Measurements from ENCODE around the gene DRP2.
"Not testable (repeated sequence)": the region's sequence is repeated elsewhere in the genome, so short reads cannot be mapped to it uniquely, and the experiment has no call there.

The DRP2 gene

DNA sequence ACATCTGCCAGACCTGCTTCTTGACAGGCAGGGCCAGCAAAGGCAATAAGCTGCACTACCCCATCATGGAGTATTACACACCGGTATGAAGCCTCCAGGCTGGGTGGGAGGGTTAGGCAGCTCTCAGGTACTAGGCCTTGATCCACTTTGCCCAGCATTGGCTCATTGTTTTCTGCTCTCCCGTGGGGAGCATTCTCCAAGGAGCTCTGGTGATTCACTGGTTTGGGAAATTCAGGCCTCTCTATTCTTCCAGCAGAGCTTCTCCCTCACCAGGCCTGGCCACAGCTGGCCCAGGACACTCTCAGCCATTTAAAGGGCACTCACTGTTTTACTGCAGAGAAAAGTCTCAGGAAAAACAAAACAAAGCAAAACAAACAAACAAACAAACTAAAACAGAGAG, 33.0 kb downstream of the DRP2 start:
- no peak for DNase-seq

DNA sequence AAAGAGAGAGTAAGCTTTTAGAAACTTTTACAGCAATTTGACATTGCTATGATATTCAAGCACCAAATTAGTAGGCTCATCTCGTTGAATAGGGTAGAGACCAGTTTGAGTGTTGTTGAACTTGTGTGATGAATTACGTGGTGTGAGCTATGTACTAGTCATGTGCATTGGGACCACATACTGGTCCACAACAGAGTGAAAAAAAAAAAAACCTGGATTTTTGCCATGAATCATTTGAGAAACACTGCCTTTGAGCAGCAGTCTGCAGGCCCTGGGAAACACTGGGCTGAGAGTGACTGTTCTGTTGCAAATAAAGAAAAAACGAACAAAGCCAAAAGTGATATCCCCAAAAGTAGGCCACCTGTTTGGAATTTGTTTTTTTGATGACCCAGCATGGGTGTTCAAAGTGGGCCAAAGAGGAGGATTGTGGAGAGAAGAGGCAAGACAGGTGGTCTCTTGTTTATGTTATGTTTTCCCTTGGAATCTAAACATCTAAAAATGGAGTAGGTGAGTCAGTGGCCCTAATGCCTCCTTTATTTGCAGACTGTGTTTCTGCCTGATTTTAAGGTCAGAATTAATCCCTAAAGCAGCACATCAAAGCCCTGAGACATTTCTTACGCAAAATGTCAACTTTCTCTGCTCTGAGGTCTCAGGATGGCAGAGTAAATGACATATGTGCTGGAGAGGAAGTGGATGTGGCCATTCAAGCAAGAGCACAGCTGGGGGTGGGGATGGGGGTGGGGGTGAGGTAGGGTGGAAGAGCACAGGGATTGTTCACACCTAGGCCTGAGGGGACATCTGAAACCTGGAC, 38.1 kb downstream of the DRP2 start:
- no peak for DNase-seq

DNA sequence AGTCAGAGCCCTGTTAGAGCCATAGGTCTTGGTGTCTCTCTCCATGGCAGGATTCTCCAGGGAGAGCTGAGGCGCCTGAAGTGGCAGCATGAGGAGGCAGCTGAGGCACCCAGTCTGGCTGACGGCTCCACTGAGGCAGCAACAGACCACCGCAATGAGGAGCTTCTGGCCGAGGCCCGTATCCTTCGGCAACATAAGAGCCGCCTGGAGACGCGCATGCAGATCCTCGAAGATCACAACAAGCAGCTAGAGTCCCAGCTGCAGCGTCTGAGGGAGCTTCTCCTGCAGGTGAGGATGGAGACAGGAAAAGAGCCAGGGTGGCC, 38.6 kb downstream of the DRP2 start:
- DNase-seq: no peak

DNA sequence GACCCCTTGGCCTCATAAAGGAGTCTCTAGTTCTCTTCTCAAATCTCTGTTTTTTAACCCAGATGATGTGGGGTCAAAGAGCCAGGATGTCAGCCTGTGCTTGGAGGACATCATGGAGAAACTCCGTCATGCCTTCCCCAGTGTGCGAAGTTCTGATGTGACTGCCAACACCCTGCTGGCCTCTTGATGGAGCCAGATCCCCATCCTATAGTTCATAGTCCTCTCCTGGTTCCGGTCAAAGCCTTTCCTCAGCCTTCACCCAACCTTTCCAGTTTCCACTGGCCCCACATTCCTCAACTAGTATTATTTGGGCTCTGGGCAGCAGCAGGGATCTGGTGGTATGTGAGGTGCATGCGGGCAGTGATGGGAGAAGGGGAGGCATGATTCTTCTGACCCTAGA, 40.8 kb downstream of the DRP2 start:
- DNase-seq: no peak

DNA sequence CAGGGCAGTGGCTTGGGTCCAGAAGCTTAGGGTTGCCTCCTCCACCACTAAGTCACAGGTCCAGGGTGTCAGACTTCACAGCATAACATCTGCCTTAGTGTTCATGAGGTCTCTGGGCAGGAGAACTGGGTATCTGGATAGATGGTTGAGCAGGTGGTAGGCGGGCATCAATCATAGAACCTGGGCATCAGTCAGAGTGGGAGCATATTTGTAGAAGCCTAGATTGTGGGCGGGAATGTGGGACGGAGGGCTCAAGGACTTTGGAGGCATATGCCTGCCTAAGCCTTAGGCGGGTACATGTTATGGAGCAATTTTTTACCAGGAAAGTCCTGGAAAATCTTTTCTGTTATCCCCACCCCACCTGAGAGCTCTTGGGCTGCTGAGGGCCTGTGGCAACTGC, 43.0 kb downstream of the DRP2 start:
- no peak for DNase-seq

DNA sequence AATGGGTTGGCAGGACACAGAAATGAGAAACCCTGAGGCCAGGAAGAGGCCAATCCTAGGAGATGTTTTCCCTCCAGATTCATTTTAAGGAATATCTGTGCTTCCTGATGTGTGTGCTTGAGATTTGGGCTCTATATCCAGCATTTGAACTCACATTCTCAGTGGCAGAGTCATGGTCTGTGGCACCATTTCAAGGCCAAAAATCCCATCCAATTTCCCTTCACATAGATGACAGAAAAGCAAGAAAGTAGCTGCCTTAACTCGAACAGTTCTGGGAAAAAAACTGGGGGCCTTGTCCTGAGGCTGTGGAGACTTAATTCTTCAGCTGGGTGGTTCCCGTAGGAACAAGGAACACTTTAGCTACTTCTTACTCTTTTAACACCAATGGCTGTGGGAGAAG, 44.2 kb downstream of the DRP2 start:
- no peak for DNase-seq

DNA sequence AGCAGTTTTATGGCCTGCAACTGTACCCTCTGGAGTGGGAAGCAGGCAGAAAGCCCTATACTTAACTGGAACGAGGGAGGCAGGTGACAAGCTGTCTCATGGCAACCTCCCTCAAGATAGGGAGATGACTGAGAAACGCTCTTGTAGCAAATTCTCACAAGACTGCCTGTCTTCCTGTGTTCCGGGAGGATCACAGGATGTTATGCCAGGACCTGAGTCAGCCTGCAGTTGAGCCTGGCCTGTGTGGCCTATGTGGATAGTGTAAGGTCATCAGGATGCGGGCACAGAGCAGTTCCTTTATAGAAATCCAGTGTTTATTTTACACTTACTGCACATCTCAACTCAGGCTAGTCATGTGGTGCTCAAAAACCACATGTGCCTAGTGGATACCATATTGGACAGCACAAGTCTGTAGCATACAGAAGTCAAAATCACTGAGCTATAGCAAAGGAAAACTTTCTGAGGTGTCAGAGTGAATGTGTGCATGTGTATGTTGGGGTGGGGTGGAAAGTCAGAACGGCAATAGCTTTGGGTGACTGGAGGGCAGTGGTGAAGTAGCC, 46.4 kb downstream of the DRP2 start:
- DNase-seq: no peak

DNA sequence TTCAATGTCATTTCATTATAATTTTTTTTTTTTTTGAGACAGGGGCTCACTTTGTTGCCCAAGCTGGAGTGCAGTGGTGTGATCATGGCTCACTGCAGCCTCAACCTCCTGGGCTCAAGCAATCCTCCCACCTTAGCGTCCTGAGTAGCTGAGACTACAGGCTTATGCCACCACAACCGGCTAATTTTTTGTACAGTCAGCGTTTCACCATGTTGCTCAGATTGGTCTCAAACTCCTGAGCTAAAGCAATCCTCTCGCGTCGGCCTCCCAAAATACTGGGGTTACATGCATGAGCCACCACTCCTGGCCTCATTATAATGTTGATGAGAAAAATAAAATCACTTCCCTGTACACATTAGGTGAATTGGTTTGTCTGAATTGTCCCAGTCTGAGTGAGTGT, 54.6 kb downstream of the DRP2 start:
- no peak for DNase-seq

DNA sequence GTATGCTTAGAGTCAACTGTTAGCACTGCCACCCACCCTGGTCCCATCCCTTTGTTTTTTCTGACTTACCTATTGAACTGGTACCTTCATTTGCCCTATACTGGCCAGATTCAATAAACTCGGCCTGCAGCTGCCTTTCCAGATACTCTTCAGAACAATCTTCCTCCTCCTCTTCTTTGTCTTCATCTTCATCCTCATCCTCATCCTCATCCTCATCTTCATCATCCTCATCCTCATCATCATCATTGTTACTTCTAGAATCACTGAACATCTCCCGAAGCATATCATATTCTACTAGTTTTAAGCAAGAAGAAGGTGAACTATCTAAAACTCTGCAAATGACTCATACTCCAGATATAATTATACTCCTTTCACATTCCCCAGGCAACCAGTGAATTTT, 56.7 kb downstream of the DRP2 start:
- DNase-seq: no peak

DNA sequence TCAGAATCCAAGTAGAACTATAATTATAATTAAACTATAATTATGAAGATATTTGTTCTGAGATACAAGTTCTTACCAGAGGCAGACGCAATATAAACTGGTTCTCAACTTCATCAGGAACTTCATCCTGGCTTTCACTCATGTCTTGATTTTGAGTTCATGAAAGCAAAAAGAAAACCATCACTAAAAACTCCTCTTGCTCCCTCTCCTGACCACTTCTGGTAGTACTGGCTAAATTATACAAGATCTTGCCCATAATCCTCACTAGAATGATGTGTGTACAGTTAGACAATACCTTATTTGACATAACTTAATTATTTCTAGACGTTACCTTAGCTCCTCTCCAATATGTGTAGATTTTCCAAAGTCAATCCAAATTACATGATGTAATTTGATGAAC, 67.8 kb downstream of the DRP2 start:
- no peak for DNase-seq

DNA sequence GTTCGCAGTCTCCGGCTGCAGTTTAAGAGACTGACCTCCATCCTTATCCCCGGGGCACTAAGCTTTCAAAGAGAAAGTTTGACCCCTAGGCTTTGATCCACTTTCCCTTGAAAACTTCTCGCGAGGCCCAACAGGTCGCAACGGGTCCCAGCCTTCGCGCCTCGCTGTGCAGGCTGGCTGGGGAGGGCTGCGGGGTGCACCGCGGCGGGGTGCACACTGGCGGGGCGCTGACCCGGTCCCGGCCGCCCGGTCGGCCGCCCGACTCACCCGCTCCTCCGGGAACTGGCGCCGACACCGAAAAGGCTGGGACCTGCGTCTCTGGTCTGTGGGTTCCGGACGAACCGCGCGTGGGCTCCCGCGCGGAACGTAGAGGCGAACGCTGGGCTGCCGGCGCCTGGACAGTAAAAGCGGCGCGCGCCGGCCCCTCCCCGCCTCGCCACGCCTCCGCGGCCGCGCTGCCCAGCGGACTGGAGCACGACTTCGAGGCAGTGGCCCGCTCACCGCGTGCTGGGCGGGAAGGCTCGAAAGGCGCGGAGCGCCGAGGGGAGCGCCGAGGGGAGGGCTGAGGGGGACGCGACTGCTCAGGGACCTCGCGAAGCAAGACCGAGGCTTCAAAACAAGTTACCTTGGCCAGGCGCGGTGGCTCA, 71.5 kb downstream of the DRP2 start, which contains the start of gene TAF7L:
Gene TAF7L, minus strand, starts transcription at position 378 of the 647 bp plus-strand sequence. CDS start 3,791 bp downstream, outside the sequence.
- DNase-seq: no peak

DNA sequence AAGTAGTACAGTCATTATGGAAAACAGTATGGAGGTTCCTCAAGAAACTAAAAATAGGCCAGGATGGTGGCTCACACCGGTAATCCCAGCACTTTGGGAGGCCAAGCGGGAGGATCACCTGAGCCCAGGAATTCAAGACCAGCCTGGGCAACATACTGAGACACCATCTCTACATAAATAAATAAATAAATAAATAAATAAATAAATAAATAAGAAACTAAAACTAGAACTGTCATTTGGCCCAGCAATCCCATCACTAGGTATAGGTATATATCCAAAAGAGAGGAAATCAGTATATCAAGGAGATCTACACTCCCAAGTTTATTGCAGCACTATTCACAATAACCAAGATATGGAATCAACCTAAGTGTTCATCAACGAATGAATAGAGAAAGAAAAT, 76.0 kb downstream of the DRP2 start:
- not testable (repeated sequence) for DNase-seq

DNA sequence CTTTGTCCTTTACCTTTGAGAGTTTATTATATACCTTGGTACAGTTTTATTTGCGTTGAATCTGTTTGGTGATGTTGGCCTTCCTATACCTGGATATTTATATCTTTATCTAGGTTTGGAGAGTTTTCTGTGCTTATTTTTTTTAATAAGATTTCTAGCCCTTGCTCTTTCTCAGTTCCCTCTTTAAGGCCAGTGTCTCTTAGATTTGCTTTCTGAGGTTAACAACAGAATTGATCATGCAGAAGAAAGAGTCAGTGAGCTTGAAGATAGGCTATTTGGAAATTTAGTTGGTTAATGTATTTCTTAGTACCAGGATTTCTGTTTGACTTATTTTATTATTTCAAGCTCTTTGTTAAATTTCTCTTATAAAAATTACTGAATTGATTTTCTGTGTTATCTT, 84.2 kb downstream of the DRP2 start:
- no peak for DNase-seq

Measured in NCI-H774 (cell line).